ENCODE measurements around the gene PTPA.

DNA sequence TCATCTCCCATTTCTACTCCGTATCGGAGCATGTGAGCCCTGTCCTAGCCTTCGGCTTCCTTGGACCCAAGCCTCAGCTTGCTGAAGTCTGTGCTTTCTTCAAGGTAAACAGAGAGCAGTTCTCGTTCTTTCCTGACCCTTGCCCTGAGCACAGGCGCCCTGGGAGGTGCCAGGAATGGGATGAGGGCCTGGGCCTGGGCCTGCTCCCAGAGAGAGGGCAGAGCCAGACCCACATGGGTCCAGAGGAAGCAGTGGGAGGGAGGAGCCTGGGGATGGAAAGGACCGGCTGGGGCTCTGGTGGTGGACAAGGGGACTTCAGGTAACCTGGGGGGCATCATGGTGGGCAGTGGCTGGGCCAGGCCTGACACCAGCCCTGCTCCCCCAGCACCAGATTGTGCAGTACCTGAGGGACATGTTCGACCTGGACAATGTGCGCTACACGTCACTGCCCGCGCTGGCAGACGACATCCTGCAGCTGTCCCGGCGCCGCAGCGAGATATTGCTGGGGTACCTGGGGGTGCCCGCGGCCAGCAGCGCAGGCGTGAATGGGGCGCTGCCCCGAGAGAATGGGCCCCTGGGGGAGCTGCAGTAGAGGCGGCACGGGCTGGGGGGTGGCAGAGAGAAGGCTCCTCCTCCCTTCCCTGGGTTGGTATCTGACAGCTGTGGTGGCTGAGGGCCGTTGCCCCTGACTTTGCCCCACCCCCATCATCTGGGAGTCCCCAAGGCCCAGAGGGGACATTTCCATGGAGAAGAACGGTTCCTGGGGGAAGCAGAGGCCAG, 41.2 kb upstream of the PTPA start:
- no peak for TF ChIP-seq EZH2phosphoT487 (IDR thresholded peaks at IDR 0.05; ENCODE audit: insufficient read depth, low read depth)
- TF ChIP-seq EZH2 (IDR thresholded peaks at IDR 0.05; ENCODE audit: insufficient read depth, poor library complexity, severe bottlenecking) = no peak

All from GM23248 (cell line).